Heart left ventricle (tissue), 16 donors: ENCODE data around the gene CLDN4. TPM values are rescaled to one million over a fixed set of nuclear protein-coding genes. Genes with fewer than 3 reads are reported as not detected.
A peak's percentile ranks its signal among the peaks of the same experiment; 100 is the strongest.

Experiments used
- ATAC-seq, 4 donors: fragments of 200-7000 bp; cut with Tn5 transposase; one replicate each; pipeline ENCODE4 v1.9.1; 2020 to 2022; ENCODE audit warnings: moderate library complexity in 4 of 4, mild to moderate bottlenecking in 3 of 4, moderate number of reproducible peaks in 1 of 4
- DNase-seq, 5 donors: peaks; one replicate each; pipeline ENCODE4 v3.0.0-alpha.2; 2020
- H3K27ac ChIP-seq, 12 donors: fragments of 200-600 bp; sonication (generic) in 4 of 12; one replicate each; pipeline versions ENCODE4 v1.5.0 to v1.8.0; 2016 to 2022; ENCODE audit warnings: mild to moderate bottlenecking in 2 of 12
- H3K27me3 ChIP-seq, 9 donors: fragments of 200-600 bp; sonication (generic) in 2 of 9; one replicate each; pipeline versions ENCODE4 v1.5.1 to v1.8.0; 2016 to 2022; ENCODE audit warnings: mild to moderate bottlenecking in 3 of 9
- H3K36me3 ChIP-seq, 9 donors: fragments of 200-600 bp; sonication (generic) in 2 of 9; one replicate each; pipeline versions ENCODE4 v1.5.0 to v1.8.0; 2018 to 2022; ENCODE audit warnings: mild to moderate bottlenecking in 2 of 9
- H3K4me1 ChIP-seq, 12 donors: fragments of 200-600 bp; sonication (generic) in 4 of 12; one replicate each; pipeline versions ENCODE4 v1.5.0 to v1.8.0; 2016 to 2022; ENCODE audit warnings: mild to moderate bottlenecking in 3 of 12
- H3K4me3 ChIP-seq, 12 donors: fragments of 200-600 bp; sonication (generic) in 4 of 12; one replicate each; pipeline versions ENCODE4 v1.5.0 to v1.8.0; 2017 to 2022; ENCODE audit warnings: mild to moderate bottlenecking in 9 of 12, moderate library complexity in 4 of 12
- H3K9me3 ChIP-seq, 12 donors: fragments of 200-600 bp; sonication (generic) in 4 of 12; one replicate each; pipeline versions ENCODE4 v1.5.0 to v1.8.0; 2016 to 2022; ENCODE audit warnings: mild to moderate bottlenecking in 1 of 12
- POLR2A ChIP-seq, 2 donors: fragments of 450-650 bp; IDR thresholded peaks; one replicate each; pipeline ENCODE4 v1.6.1; 2017; ENCODE audit warnings: antibody characterized with exemption in 2 of 2, mild to moderate bottlenecking in 2 of 2, moderate library complexity in 2 of 2
- WGBS, 4 donors: extraction: QIAGEN DNeasy Blood & Tissue Kit in 2 of 4; methylation state at CpG; one replicate each; pipeline versions ENCODE4 v1.1.5 to v1.1.7; 2013 to 2018; 5-methylcytosine and 5-hydroxymethylcytosine counted together
- intact Hi-C, 10 donors: fragments of 100-400 bp; cut with DNase I; formaldehyde crosslinking; loops; one replicate each; pipeline versions ENCODE4 v1.11.1 to v1.14.2; 2022
- polyA plus RNA-seq, 2 donors: library from polyadenylated mRNA; stranded (reverse); fragments of 200-250 nt; gene quantifications; one replicate each; pipeline ENCODE4 v1.2.3, GENCODE V29; 2013
- total RNA-seq, 9 donors: library from RNA; depleted of rRNA in 2 of 9; stranded (reverse); fragments of >200 nt in 2 of 9; fragmentation: NEBNext Ultra II Directional in 3 of 9; extraction: Animal tissue kit (Norgen Biotek cat#: 25700) in 3 of 9; gene quantifications; one replicate each; pipeline versions ENCODE4 v1.1.0 to v1.2.4, GENCODE V29; 2016 to 2023
- TF ChIP-seq, protein P1 (sequence below), 12 donors: fragments of 200-600 bp; sonication (generic) in 4 of 12; IDR thresholded peaks; one replicate each; pipeline versions ENCODE4 v1.5.0 to v1.8.0; 2018 to 2022; ENCODE audit warnings: antibody characterized with exemption in 12 of 12, mild to moderate bottlenecking in 5 of 12
- donor health status: ischemic (EF 13 %, LVEDD 7.1; RV severe dilation, severe dysfunction).
- donor health status: healthy with polysubstance abuse.
- donor health status: DM: no; HTN: yes; CAD: no.
- donor health status: DM: no; HTN: no; CAD: no.
- donor health status: ischemic (EF 25% LVEDD 6.9; RV normal size, moderate dysfunction).
- donor health status: ischemic (EF 25% LVEDD 5.7; RV mildly dilated, moderate dysfunction).
- donor health status: healthy.
- donor health status: DM: yes; HTN: yes; CAD: no.
- donor health status: ischemic (EF 35%, LVEDD 5.7; RV mildly dilated, moderate dysfunction).
- donor health status: nonischemic (EF 11% LVEDD 7.7; RV severe dilation, severe dysfunction).
- donor health status: DM: yes; HTN: yes; CAD: no.
- donor health status: PGD.
- donor health status: ischemic (EF 29% LVEDD 5.4; RV normal size, mild dysfunction).
- donor health status: nonischemic (EF 23%, LVEDD 6.1; RV moderate dilation, normal function).

Gene CLDN4
- total and polyA plus RNA-seq, 11 donors: 0.11 to 0.12 TPM; not detected in 9

DNA sequence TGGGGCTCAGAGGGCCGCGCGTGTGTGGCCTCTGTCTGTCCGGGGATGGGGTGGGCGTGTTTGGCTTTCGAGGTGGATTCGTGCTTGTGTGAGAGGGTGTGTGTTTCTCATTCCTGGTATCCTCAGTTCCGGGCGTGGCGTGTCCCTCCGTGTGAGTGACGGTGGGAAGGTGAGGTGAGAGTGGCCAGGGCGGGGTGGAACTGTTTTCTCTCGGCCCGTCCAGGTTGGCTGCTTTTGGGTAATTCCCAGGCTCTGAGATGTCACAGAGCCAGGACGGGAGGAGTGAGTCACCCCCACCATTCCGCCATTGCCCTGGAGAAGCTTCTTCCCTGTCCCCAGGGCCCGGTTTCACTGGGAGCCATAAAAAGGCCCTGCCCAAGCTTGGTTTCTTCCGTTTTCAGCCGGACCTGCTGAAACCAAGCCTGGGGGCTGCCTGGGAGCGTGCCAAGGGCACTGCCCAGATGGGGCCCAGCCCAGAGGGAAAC, 21.3 kb upstream of the CLDN4 start:
- H3K36me3 ChIP-seq: no peaks in the 10 kb centered on the region
- no peaks in the 10 kb centered on the region for H3K4me1 ChIP-seq
- no peak for DNase-seq
- H3K27ac ChIP-seq: no peak overlapping the region
- peaks cover 0 to 13% (median 6%) of the 10 kb centered on the region in 9 donors for H3K27me3 ChIP-seq
- peaks cover 0 to 12% (median 0%) of the 10 kb centered on the region in 12 donors for H3K9me3 ChIP-seq
- intact Hi-C loops: no loop called here
- peak in 1 of 4 donors; percentile 22 for ATAC-seq
- no peak for TF ChIP-seq POLR2A (IDR thresholded peaks at IDR 0.05)
- TF ChIP-seq, protein P1, sequence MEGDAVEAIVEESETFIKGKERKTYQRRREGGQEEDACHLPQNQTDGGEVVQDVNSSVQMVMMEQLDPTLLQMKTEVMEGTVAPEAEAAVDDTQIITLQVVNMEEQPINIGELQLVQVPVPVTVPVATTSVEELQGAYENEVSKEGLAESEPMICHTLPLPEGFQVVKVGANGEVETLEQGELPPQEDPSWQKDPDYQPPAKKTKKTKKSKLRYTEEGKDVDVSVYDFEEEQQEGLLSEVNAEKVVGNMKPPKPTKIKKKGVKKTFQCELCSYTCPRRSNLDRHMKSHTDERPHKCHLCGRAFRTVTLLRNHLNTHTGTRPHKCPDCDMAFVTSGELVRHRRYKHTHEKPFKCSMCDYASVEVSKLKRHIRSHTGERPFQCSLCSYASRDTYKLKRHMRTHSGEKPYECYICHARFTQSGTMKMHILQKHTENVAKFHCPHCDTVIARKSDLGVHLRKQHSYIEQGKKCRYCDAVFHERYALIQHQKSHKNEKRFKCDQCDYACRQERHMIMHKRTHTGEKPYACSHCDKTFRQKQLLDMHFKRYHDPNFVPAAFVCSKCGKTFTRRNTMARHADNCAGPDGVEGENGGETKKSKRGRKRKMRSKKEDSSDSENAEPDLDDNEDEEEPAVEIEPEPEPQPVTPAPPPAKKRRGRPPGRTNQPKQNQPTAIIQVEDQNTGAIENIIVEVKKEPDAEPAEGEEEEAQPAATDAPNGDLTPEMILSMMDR (IDR thresholded peaks at IDR 0.05): no peak
- WGBS, 4 donors: 75 to 81% (median 80%) methylated on average over 20 to 21 of the region's 21 CpGs
- no peak overlapping the region for H3K4me3 ChIP-seq

GRCh38 chr7:73810998-73811360, 19.8 kb upstream of the CLDN4 start:
- H3K36me3 ChIP-seq: no peaks in the 10 kb centered on the region
- H3K27me3 ChIP-seq: peaks cover 0 to 13% (median 6%) of the 10 kb centered on the region in 9 donors
- peaks cover 0 to 12% (median 0%) of the 10 kb centered on the region in 12 donors for H3K9me3 ChIP-seq
- H3K27ac ChIP-seq: no peak overlapping the region
- WGBS, 4 donors: 31 to 47% (median 43%) methylated on average over 3 to 4 of the region's 4 CpGs
- ATAC-seq (no peak), DNase-seq (no peak)
- no peak overlapping the region for H3K4me3 ChIP-seq
- intact Hi-C loops: loop anchor here in 8 of 10 donors (1.0 to 2.0 kb wide), 2 partner anchors 44 kb away; no protein-coding TSS in a partner anchor
- TF ChIP-seq, protein P1 (IDR thresholded peaks at IDR 0.05): no peak
- TF ChIP-seq POLR2A (IDR thresholded peaks at IDR 0.05): no peak
- no peaks in the 10 kb centered on the region for H3K4me1 ChIP-seq

DNA sequence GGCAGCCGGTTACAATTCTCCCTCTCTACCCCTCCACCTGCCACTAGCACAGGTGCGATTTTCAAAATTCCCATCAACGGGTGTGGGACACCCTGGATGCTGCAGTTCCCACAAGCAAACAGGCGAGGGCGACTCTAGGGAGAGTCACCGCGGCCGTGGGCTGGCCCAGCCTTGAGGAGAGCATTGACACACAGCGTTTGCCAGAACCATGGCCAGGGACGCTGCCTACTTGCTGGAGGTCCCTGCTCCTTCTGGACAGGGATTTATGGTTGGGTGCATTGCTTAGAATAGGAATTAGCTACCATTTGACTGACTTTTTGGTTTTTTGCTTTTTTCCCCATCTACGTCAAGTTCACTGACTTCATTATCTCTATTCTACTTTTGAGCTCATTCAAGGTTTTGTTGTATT, 19.0 kb upstream of the CLDN4 start:
- Histone ChIP-seq H3K9me3 (peaks cover 0 to 12% (median 0%) of the 10 kb centered on the region in 12 donors), H3K4me3 (no peak overlapping the region), H3K36me3 (no peaks in the 10 kb centered on the region), H3K4me1 (no peaks in the 10 kb centered on the region), H3K27me3 (peaks cover 0 to 13% (median 6%) of the 10 kb centered on the region in 9 donors), H3K27ac (no peak overlapping the region)
- WGBS, 4 donors: 8 to 10% (median 9%) methylated on average over 11 of the region's 11 CpGs
- TF ChIP-seq, protein P1 (IDR thresholded peaks at IDR 0.05): peak; percentile 59 to 82 (median 72)
- no peak for TF ChIP-seq POLR2A (IDR thresholded peaks at IDR 0.05)
- peak; percentile 71 to 89 (median 85) for ATAC-seq
- intact Hi-C loops: loop anchor here (1.0 to 2.0 kb wide), 2 partner anchors 43 to 44 kb away; no protein-coding TSS in a partner anchor
- DNase-seq: peak; percentile 44 to 85 (median 54)

- DNase-seq (no peak), ATAC-seq (no peak)
- no peak overlapping the region for H3K4me3 ChIP-seq
- H3K9me3 ChIP-seq: peaks cover 0 to 12% (median 0%) of the 10 kb centered on the region in 12 donors
- H3K27ac ChIP-seq: no peak overlapping the region
- TF ChIP-seq, protein P1 (IDR thresholded peaks at IDR 0.05): no peak
- TF ChIP-seq POLR2A (IDR thresholded peaks at IDR 0.05): no peak
- no peaks in the 10 kb centered on the region for H3K36me3 ChIP-seq
- H3K4me1 ChIP-seq: no peaks in the 10 kb centered on the region
- H3K27me3 ChIP-seq: peaks cover 0 to 13% (median 6%) of the 10 kb centered on the region in 9 donors
- 82 to 94% (median 83%) methylated on average over 3 of the region's 3 CpGs for WGBS, 4 donors
- intact Hi-C loops: loop anchor here in 2 of 10 donors (1.0 to 2.0 kb wide), 2 partner anchors 42 kb away; no protein-coding TSS in a partner anchor
Measured at GRCh38 chr7:73812996-73813395, 17.8 kb upstream of the CLDN4 start.
